ENCODE measurements around the gene DPYD. TPM values are rescaled to one million over a fixed set of nuclear protein-coding genes. Genes with fewer than 3 reads are reported as not detected.
A peak's percentile ranks its signal among the peaks of the same experiment; 100 is the strongest.

DPYD gene
- total RNA-seq, 1 experiment from 2014 or later, result 24.5 TPM

DNA sequence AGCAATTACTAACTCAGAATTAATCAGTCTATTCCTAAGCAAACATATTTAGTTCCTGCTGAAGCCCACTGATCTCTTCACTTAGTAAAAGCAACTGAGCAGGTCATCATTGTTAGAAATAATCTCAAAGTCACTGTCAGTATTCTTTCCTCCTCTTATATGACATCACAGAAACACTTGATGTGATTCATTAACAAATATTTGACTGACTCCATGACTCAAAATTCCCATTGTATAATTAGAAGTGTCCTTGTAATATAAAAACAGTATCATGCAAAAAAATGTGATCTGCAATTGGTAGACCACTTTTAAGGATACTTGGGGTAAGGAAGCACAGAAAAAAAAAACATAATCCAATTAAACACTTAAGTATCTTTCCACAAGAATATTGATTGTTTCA is 194.4 kb downstream of the DPYD start:
- DNase-seq, result no peak
- Histone ChIP-seq H3K4me3 (no peak overlapping the region), H3K36me3 (no peaks in the 10 kb centered on the region), H3K9me3 (peaks cover 5% of the 10 kb centered on the region), H3K27me3 (no peaks in the 10 kb centered on the region)

DNA sequence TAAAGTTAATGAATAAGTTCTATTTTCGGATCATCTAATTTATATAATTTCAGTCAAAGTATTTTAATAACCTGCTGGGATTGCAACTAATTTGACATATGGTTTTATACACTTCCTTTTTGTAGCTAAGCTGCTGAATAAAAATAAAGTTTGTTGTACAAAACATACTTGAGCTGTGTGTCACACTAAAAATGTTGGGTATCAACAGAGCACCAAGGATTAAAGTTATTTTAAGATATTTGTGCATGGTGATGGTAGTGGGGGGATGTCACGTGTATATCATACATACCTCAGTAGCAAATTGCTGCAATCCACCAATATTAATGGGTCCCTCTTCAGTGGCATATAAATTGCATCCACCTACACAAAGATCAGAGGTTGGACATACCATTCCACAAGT is 199.6 kb downstream of the DPYD start:
- Histone ChIP-seq H3K9me3 (peaks cover 5% of the 10 kb centered on the region), H3K4me3 (no peak overlapping the region), H3K27me3 (no peaks in the 10 kb centered on the region), H3K36me3 (peaks cover 7% of the 10 kb centered on the region; the same call in 1 of the 2 replicates)
- no peak for DNase-seq

DNA sequence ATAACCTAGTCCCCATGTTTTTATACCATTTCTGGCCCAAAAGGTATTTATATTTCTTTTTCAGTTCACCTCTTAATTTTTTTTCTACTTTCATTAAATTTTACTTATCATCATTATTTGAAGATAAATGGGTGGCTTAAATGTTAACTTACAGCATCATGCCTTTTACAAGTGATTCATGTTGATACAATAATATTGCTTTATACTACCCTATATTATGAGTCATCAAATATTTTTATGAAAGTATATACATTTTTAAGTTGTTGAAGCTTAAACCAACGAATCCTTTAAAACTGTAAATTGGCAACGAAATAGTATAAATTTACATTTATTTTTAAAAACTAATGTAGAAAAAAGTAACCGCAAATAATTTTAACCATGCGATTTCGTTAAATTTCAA is 207.9 kb downstream of the DPYD start:
- Histone ChIP-seq H3K36me3 (no peaks in the 10 kb centered on the region), H3K4me3 (no peak overlapping the region), H3K9me3 (no peaks in the 10 kb centered on the region), H3K27me3 (no peaks in the 10 kb centered on the region)
- no peak for DNase-seq

DNA sequence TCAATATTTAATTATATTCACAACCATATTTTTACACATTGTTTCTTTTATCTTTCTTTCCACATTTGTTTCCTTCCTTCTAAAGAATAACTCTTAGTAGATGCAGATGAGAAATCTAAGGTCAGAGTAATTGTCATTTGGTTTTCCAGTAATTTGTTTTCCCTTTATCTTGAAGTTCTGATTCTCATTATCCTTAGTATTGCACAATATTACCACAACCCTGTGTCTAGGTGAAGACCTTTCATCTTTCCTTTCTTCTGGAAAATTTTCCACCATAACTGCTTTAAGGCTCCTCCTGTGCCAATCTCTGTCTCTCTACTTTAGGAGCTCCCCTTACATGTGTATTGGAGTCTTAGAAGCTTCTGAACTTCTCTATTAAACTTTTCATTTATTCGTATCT is 209.0 kb downstream of the DPYD start:
- no peaks in the 10 kb centered on the region for H3K9me3 ChIP-seq
- no peak overlapping the region for H3K4me3 ChIP-seq
- no peak for DNase-seq
- H3K36me3 ChIP-seq, result no peaks in the 10 kb centered on the region
- H3K27me3 ChIP-seq, result no peaks in the 10 kb centered on the region

GRCh38 chr1:97693601-97694000 is 227.2 kb downstream of the DPYD start:
- DNase-seq, result no peak
- H3K36me3 ChIP-seq, result no peaks in the 10 kb centered on the region
- no peaks in the 10 kb centered on the region for H3K9me3 ChIP-seq
- no peak overlapping the region for H3K4me3 ChIP-seq
- H3K27me3 ChIP-seq, result no peaks in the 10 kb centered on the region

GRCh38 chr1:97691325-97691724 is 229.5 kb downstream of the DPYD start:
- Histone ChIP-seq H3K27me3 (no peaks in the 10 kb centered on the region), H3K9me3 (no peaks in the 10 kb centered on the region), H3K4me3 (no peak overlapping the region), H3K36me3 (no peaks in the 10 kb centered on the region; the same call in 1 of the 2 replicates)
- no peak for DNase-seq

DNA sequence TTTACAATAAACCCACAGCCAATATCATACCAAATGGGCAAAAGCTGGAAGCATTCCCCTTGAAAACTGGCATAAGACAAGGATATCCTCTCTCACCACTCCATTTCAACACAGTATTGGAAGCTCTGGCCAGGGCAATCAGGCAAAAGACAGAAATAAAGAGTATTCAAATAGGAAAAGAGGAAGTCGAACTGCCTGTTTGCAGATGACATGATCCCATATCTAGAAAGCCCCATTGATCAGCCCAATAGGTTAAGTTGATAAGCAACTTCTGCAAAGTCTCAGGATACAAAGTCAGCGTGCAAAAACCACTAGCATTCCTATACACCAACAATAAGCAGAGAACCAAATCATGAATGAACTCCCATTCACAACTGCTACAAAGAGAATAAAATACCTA is 235.5 kb downstream of the DPYD start:
- no peak for DNase-seq
- no peaks in the 10 kb centered on the region for H3K27me3 ChIP-seq
- no peaks in the 10 kb centered on the region for H3K9me3 ChIP-seq
- no peak overlapping the region for H3K4me3 ChIP-seq
- H3K36me3 ChIP-seq, result no peaks in the 10 kb centered on the region; the same call in 1 of the 2 replicates

GRCh38 chr1:97680894-97681293 is 239.9 kb downstream of the DPYD start:
- Histone ChIP-seq H3K27me3 (no peaks in the 10 kb centered on the region), H3K9me3 (peaks cover 2% of the 10 kb centered on the region; the same call in 1 of the 2 replicates), H3K36me3 (no peaks in the 10 kb centered on the region; the same call in 1 of the 2 replicates), H3K4me3 (no peak overlapping the region)
- no peak for DNase-seq

GRCh38 chr1:97680470-97680869 is 240.4 kb downstream of the DPYD start:
- Histone ChIP-seq H3K9me3 (peaks cover 2% of the 10 kb centered on the region; the same call in 1 of the 2 replicates), H3K27me3 (no peaks in the 10 kb centered on the region), H3K4me3 (no peak overlapping the region), H3K36me3 (no peaks in the 10 kb centered on the region; the same call in 1 of the 2 replicates)
- no peak for DNase-seq

DNA sequence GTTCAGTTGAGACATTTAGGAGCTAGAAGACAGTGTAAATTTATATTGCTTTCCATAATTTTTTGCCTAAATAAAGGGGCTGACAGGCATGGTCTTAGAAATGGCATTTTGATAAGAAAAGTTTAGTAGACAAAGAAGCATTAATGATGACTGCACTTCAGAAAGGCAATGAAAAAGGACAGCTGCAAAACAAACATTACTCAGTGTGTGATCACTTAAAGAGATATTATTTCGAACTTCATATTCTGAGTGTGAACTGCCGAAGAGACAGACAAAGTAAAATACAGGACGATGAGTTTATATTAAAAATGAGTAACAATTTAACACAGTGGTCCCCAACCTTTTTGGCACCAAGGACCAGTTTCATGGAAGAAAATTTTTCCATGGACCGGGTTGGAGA is 243.1 kb downstream of the DPYD start:
- H3K27me3 ChIP-seq, result no peaks in the 10 kb centered on the region
- no peak for DNase-seq
- no peaks in the 10 kb centered on the region; the same call in 1 of the 2 replicates for H3K36me3 ChIP-seq
- H3K9me3 ChIP-seq, result peaks cover 2% of the 10 kb centered on the region; the same call in 1 of the 2 replicates
- no peak overlapping the region for H3K4me3 ChIP-seq

- Histone ChIP-seq H3K4me3 (no peak overlapping the region), H3K9me3 (peaks cover 2% of the 10 kb centered on the region), H3K27me3 (no peaks in the 10 kb centered on the region), H3K36me3 (no peaks in the 10 kb centered on the region)
- DNase-seq, result no peak
Measured at GRCh38 chr1:97674517-97674916, 246.3 kb downstream of the DPYD start.

DNA sequence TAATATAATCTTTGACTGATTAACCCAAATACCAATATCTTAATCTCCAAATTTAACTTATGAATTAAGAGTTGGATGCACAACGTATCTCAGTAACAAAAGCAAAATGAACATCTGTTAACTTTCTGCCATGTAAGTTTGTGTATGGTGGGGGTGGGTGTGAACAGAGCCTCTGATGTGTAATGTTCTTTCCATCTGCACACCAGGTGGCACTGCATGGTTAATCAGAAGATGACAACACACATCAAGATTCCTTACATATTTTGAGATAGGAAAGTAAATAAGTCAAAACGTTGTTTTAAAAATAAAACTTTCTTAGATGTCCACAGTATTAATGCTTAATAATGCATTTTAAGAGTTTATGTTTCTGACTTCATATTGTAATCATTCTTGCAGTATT is 251.9 kb downstream of the DPYD start:
- H3K27me3 ChIP-seq, result no peaks in the 10 kb centered on the region
- no peaks in the 10 kb centered on the region; the same call in 1 of the 2 replicates for H3K36me3 ChIP-seq
- H3K9me3 ChIP-seq, result no peaks in the 10 kb centered on the region; the same call in none of the 2 replicates
- DNase-seq, result peak; percentile 40
- H3K4me3 ChIP-seq, result no peak overlapping the region

GRCh38 chr1:97660431-97661105 is 260.3 kb downstream of the DPYD start:
- H3K4me3 ChIP-seq, result no peak overlapping the region
- no peaks in the 10 kb centered on the region for H3K36me3 ChIP-seq
- no peak for DNase-seq
- no peaks in the 10 kb centered on the region for H3K27me3 ChIP-seq
- H3K9me3 ChIP-seq, result no peaks in the 10 kb centered on the region

GRCh38 chr1:97654876-97655585 is 265.8 kb downstream of the DPYD start:
- H3K9me3 ChIP-seq, result no peaks in the 10 kb centered on the region
- no peak overlapping the region for H3K4me3 ChIP-seq
- DNase-seq, result no peak
- no peaks in the 10 kb centered on the region for H3K27me3 ChIP-seq
- H3K36me3 ChIP-seq, result no peaks in the 10 kb centered on the region

GRCh38 chr1:97651250-97651649 is 269.6 kb downstream of the DPYD start:
- DNase-seq, result no peak
- peaks cover 2% of the 10 kb centered on the region; the same call in 1 of the 2 replicates for H3K9me3 ChIP-seq

DNA sequence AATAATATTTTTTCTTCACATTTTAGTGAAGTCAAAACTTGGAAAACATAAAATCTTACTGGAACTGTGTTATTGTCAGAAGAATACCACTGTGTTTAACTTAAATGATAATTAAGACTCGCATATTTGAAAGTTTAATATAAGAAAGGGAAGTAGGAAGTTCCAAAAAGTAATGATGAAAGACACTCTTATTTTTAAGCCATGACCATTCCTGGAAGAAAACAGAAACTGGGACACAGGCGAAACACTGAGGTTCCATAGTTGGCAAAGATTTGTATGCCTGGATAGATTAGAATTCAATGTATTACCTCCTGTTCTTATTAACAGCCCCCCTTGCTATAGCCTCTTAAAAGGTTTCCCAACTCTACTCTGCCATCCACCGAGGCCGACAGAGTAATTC is 271.2 kb downstream of the DPYD start:
- Histone ChIP-seq H3K27me3 (no peaks in the 10 kb centered on the region), H3K36me3 (no peaks in the 10 kb centered on the region), H3K4me3 (no peak overlapping the region), H3K9me3 (peaks cover 2% of the 10 kb centered on the region)
- DNase-seq, result no peak

More at GRCh38 chr1:97651250-97651649, 269.6 kb downstream of the DPYD start:
- no peaks in the 10 kb centered on the region for H3K27me3 ChIP-seq
- H3K4me3 ChIP-seq, result no peak overlapping the region
- H3K36me3 ChIP-seq, result no peaks in the 10 kb centered on the region

- Histone ChIP-seq H3K27me3 (no peaks in the 10 kb centered on the region), H3K9me3 (peaks cover 2% of the 10 kb centered on the region), H3K4me3 (no peak overlapping the region), H3K36me3 (no peaks in the 10 kb centered on the region)
- DNase-seq, result no peak
Measured at GRCh38 chr1:97647776-97648175, 273.1 kb downstream of the DPYD start.

DNA sequence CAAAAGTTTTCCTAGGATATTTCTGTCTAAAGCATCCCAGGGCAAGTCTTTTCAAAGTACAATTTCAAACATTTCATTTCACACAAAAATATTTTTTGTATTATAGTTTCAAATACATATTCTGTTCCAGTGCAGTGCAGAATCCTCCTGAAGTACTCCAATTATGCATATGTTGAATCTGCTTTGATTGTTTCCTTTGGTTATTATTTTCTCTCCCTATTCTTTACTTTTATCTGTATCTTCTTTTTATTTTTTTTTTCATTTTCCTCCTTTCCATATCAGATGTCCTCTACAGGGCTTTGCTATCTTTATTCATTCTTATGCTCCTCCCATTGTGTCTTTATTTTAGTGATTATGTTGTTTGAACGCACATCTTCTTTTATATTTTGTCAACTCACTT is 274.8 kb downstream of the DPYD start:
- DNase-seq, result no peak
- Histone ChIP-seq H3K4me3 (no peak overlapping the region), H3K36me3 (no peaks in the 10 kb centered on the region), H3K9me3 (peaks cover 2% of the 10 kb centered on the region), H3K27me3 (no peaks in the 10 kb centered on the region)

All from MG63 (cell line).